ENCODE measurements around the gene SEC24C.

Gene SEC24C

GRCh38 chr10:73801253-73801590, 57.0 kb downstream of the SEC24C start:
- no peaks in the 10 kb centered on the region for H3K9me3 ChIP-seq
- DNase-seq = no peak
- no peak for TF ChIP-seq CTCF (IDR thresholded peaks at IDR 0.05; ENCODE audit: low read depth, low read length)
- no peaks in the 10 kb centered on the region for H3K27me3 ChIP-seq
- no peaks in the 10 kb centered on the region for H3K4me1 ChIP-seq
- H3K4me3 ChIP-seq (ENCODE audit: low read depth, low read length) = no peak overlapping the region
- peaks cover 3% of the 10 kb centered on the region for H3K36me3 ChIP-seq

GRCh38 chr10:73802276-73802991, 58.3 kb downstream of the SEC24C start:
- 0 out of 2 replicates have a peak, but pooled peaks have one; percentile 6 for TF ChIP-seq CTCF (IDR thresholded peaks at IDR 0.05; ENCODE audit: low read depth, low read length)
- Histone ChIP-seq H3K27me3 (no peaks in the 10 kb centered on the region), H3K4me3 (ENCODE audit: low read depth, low read length) (no peak overlapping the region), H3K36me3 (peaks cover 14% of the 10 kb centered on the region), H3K9me3 (no peaks in the 10 kb centered on the region), H3K4me1 (no peaks in the 10 kb centered on the region)
- no peak for DNase-seq

DNA sequence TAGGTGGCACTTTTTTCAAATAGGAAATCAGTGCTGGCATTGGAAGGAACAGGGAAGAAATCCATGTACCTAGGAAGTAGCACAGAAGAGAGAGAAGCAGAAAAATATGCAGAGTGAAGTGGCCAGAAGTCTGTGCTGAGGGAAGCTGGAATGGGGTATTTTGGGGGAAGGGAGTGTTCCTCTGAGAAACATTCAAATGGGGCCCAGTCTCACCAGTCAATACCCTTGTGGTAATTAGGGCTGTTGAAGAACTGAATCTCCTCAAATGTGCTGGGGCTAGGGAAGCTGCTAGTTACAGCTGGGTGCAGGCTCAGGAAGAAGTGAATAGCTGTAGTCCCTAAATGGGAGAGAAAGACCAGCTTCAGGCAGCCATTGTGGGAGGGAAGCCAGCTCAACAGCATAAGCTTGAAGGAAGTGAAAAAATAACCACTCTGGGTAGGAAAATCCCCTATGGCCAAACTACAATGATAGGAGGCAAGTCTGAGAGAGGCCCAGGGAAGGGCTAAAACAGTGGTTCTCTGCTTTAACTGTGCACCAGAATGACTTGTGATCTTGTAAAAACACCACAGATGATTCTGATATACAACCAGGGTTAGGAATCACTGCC, 59.6 kb downstream of the SEC24C start:
- Histone ChIP-seq H3K4me1 (no peaks in the 10 kb centered on the region), H3K9me3 (no peaks in the 10 kb centered on the region), H3K27me3 (no peaks in the 10 kb centered on the region), H3K4me3 (ENCODE audit: low read depth, low read length) (no peak overlapping the region), H3K36me3 (peaks cover 15% of the 10 kb centered on the region)
- TF ChIP-seq CTCF (IDR thresholded peaks at IDR 0.05; ENCODE audit: low read depth, low read length) = no peak
- DNase-seq = no peak

DNA sequence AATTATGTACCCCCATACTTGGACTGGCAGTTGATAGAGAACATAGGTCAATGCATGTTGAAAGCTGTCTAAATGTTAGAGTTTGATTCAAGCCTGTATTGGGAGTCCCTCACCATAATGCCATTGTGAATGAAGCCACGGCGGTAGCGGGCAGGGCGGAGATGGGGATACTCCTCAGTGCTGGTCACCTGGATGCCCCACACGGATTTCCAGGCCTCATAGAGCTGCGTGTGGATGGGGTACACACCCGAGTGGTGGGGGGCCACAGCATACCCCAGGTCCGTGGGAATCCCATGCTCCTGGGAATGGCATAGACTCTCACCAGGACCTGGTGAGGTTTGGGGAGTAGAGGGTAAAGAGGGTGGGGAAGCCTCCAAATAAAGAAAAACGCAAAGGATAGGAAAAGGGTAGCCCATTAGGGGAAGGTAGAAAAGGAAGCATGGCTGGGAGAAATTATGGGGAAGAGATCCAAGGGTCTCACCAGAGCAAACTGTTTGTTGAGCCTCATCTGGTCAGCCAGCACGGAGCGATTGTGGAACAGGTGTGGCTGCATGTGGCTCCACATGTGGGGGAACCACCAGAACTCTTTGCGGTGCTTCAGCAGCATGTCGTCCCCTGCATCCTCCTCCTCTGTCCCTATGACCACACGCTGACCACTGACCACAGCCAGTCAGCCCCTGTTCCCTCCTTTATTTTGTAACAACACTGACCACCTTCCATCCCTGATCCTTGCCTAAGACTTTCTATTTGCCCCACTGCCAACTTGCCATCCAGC, 62.2 kb downstream of the SEC24C start:
- DNase-seq = no peak
- Histone ChIP-seq H3K4me1 (no peaks in the 10 kb centered on the region), H3K36me3 (peaks cover 17% of the 10 kb centered on the region), H3K4me3 (ENCODE audit: low read depth, low read length) (no peak overlapping the region), H3K27me3 (no peaks in the 10 kb centered on the region), H3K9me3 (no peaks in the 10 kb centered on the region)
- no peak for TF ChIP-seq CTCF (IDR thresholded peaks at IDR 0.05; ENCODE audit: low read depth, low read length)

DNA sequence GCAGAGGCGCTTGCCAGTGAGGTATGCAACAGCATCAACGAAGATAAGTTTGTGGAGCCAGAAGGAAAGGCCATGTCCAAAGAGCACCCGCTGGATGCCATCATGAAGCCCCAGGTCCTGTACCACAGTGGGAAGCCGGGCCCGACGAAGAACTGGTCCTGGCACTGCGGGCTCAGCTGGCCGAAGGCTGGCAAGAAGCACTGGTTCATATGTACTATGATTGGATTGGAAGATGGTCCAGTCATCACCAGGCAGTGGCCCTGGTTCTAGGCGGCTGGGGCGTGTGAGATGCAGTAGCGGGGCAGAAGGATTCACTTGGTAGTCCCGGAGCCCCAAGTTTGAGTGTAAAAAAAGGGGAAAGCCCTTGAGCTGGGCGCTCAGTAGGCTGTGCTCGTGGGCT, 63.3 kb downstream of the SEC24C start:
- Histone ChIP-seq H3K9me3 (no peaks in the 10 kb centered on the region), H3K36me3 (peaks cover 15% of the 10 kb centered on the region), H3K4me1 (no peaks in the 10 kb centered on the region), H3K4me3 (ENCODE audit: low read depth, low read length) (no peak overlapping the region), H3K27me3 (no peaks in the 10 kb centered on the region)
- no peak for TF ChIP-seq CTCF (IDR thresholded peaks at IDR 0.05; ENCODE audit: low read depth, low read length)
- DNase-seq = no peak

Data from BE2C (cell line).